GM10266 (cell line): ENCODE results near the gene GALNT18.

Source experiments
- DNase-seq: peaks from one replicate; pipeline ENCODE4 v3.0.0; 2012; ENCODE audit errors: extremely low spot score
- TF ChIP-seq, protein P1 (sequence below): IDR thresholded peaks from 2 replicates; pipeline ENCODE4 v1.5.1; 2012; ENCODE audit warnings: mild to moderate bottlenecking, low read depth; ENCODE audit not compliant: control insufficient read depth, insufficient read depth; ENCODE audit errors: missing control alignments

The GALNT18 gene

DNA sequence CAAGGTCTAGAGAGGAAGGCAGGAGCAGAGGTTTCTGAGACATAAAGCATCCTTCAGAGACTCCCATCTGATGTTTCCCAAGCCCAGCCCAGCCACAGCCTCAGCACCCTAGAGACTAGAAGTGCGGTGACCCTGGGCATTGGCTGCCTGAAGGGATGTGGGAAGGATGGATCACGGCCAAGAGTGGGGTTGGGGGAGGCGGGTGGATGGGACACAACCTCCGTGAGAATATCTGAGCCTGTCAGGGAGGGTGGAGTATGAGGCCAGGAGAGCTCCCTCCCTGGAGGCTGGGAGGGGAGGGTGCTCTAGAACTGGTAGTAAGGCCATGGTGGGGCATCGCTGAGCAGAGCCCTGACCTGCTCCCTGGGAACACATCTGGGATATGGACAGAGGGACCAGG, 340.2 kb downstream of the GALNT18 start:
- TF ChIP-seq, protein P1, sequence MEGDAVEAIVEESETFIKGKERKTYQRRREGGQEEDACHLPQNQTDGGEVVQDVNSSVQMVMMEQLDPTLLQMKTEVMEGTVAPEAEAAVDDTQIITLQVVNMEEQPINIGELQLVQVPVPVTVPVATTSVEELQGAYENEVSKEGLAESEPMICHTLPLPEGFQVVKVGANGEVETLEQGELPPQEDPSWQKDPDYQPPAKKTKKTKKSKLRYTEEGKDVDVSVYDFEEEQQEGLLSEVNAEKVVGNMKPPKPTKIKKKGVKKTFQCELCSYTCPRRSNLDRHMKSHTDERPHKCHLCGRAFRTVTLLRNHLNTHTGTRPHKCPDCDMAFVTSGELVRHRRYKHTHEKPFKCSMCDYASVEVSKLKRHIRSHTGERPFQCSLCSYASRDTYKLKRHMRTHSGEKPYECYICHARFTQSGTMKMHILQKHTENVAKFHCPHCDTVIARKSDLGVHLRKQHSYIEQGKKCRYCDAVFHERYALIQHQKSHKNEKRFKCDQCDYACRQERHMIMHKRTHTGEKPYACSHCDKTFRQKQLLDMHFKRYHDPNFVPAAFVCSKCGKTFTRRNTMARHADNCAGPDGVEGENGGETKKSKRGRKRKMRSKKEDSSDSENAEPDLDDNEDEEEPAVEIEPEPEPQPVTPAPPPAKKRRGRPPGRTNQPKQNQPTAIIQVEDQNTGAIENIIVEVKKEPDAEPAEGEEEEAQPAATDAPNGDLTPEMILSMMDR, result no peak
- DNase-seq, result no peak

DNA sequence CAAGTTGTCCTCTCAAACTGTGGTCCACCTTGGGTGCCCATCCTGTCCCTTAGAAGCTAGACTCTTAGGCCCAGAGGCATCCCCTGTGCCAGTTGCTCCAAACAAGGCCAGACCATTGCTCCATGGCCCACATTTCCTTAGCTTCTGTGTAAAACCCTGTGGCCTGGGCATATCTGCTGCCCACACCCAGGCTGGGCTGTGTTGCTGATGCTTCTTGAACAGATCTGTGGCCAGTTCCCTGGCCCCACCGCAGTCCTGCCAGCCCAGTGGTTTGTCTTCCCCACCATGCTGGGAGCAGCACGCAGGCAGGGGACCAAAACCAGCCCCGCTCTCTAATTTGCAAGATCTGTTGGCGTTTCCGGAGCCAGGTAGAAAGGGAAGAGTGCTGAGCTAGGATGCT, 341.0 kb downstream of the GALNT18 start:
- TF ChIP-seq, protein P1, result no peak
- DNase-seq, result no peak

DNA sequence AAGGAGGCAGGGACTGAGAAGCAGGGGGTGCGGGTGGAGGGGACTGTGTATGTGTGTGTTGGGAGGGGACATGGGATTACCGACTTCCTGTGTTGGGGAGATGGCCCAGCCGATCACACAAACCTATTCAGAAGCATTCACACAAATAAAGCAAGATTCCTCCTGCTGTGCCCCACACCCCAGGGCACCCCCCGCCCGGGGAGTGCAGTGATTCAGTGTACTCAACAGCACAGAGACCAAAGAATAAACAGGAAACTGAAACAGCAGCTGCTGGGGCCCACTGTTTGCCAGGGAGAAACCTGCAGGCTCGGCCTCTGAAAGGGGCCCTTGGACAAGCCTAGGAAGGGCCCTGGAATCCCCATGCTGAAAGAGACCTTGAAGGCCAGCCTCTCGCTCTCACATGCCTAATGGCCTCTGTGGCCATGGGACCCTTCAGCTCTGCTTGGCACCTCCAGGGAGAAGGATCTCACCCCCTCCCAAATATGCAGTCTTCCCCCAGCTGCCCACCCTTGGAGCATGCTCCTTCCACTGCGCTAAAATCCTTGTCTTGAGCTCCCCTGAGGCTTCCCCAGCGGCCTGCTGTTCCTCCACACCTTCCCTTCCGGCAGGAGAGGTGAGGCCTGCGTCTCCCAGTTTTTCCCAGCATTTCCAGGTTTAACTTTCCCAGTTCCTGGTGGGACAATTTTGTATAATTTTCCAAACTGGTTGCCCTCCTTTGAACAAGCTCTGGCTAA, 341.7 kb downstream of the GALNT18 start:
- TF ChIP-seq, protein P1, result no peak
- DNase-seq, result no peak

DNA sequence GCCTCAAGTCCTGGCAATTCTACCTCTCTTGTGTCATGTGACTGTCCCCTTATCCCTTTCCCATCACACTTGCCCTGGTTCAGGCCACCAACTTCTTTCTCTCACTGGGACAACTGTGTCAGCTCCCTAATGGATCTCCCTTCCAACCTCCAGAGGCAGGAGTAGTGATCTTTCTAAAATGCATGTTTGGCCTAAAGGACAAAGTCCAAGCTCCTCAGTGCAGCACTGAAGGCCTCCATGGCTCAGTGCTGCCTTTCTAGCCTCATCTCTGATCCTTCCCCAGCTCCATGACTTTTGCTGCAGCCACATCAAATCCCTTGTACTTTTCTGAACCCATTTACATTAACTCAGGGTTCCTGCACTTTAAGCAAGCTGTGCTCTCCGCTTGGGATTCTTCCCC, 349.6 kb downstream of the GALNT18 start:
- DNase-seq, result no peak
- TF ChIP-seq, protein P1, result no peak

DNA sequence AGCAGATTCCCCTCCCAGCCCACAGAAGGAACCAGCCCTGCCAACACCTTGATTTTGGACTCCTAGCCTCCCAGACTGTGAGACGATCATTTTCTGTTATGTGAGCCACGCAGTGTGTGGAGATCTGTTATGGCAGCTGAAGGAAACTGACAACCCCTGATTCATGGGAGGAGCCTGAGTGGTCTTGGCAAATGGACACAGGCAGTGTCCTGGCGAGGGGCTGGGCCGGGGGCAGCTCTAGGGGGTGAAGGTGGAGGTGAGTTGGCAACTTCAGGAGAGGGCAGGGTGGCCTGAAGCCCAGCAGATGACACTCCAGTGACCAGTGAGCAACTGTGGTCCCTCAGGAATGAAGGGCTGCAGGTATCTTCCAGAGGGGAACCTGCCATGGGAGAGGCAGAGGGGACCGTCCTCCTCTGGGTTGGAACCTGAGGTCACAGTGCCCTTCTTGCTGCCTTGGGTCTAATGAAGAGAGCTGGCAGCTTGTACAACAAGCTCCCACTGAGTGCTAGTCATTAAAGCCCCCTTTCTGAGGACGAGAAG, 351.5 kb downstream of the GALNT18 start:
- TF ChIP-seq, protein P1, result no peak
- no peak for DNase-seq

DNA sequence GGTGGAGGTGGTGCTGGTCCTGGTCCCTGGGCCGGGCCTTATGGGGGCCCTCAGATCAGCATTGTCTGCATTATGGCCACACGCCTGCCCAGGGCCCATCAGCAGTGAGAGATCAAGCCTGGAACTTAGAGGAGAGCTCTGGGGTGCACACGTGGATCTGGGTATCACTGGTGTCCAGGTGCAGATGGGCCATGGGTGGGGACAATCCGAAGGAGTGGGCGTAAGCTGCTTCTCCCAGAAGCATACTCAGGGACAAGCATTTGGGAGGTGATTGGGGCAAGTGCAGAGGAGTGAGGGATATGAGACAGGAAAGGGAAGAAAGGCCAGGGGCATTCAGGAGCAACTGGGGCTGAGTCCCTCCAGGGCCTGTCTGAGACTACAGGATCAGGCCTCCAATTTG, 353.1 kb downstream of the GALNT18 start:
- no peak for DNase-seq
- TF ChIP-seq, protein P1, result no peak

DNA sequence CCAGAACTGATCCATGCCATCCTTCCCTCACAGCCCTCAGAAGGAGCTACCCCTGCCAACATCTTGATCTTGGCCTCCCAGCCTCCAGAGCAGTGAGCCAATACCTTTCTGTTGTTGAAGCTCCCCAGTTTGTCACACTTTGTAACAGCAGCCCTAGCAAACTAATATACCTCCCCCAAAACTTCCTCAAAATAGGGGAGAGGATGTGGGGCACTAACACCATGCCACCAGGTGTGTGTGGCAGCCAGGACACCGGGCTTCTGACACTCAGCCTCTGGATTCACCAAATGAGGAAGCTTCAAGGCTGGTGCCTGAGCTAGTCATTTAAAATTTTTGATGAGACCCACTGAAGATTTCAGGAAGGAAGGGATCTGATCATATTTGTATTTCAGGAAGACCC, 353.7 kb downstream of the GALNT18 start:
- DNase-seq, result no peak
- TF ChIP-seq, protein P1, result no peak
